Dermis blood vessel endothelial cell (primary cell): ENCODE results near the gene UGP2. TPM values are rescaled to one million over a fixed set of nuclear protein-coding genes. Genes with fewer than 3 reads are reported as not detected.
A peak's percentile ranks its signal among the peaks of the same experiment; 100 is the strongest.
"Not testable (repeated sequence)": the region's sequence is repeated elsewhere in the genome, so short reads cannot be mapped to it uniquely, and the experiment has no call there.

ENCODE experiments used
- DNase-seq: peaks from one replicate; pipeline ENCODE4 v3.0.0; 2010
- total RNA-seq: library from RNA; depleted of rRNA; stranded (reverse); fragments of >200 nt; gene quantifications from 2 replicates; pipeline ENCODE4 v1.2.3, GENCODE V29; 2014

UGP2 gene
- total RNA-seq, 1 donor from 2014 or later, result 149 TPM

DNA sequence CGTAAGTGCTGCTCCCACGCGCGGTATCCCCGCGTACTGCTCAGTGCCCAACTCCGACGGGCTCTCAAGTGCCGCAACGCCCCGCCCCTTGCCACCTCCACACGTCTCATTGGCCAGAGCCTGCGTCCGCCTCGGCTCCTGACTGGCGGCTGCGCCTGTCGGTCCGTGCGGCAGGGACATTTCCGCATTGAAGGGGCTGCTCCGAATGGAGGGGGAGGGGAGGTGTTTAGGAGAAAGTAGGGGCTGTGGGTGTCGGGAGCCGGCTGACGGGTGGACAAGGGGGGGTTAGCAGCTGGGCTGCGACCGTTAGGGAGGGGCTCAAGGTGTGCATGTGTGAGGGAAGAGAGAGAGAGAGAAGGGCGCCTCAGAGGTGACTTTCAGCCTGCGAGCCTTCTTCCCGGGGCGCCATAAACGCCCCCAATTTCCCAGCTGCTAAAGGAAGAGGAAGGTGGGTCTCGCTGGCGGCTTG is 877 bp upstream of the UGP2 start:
- peak; percentile 99 for DNase-seq

DNA sequence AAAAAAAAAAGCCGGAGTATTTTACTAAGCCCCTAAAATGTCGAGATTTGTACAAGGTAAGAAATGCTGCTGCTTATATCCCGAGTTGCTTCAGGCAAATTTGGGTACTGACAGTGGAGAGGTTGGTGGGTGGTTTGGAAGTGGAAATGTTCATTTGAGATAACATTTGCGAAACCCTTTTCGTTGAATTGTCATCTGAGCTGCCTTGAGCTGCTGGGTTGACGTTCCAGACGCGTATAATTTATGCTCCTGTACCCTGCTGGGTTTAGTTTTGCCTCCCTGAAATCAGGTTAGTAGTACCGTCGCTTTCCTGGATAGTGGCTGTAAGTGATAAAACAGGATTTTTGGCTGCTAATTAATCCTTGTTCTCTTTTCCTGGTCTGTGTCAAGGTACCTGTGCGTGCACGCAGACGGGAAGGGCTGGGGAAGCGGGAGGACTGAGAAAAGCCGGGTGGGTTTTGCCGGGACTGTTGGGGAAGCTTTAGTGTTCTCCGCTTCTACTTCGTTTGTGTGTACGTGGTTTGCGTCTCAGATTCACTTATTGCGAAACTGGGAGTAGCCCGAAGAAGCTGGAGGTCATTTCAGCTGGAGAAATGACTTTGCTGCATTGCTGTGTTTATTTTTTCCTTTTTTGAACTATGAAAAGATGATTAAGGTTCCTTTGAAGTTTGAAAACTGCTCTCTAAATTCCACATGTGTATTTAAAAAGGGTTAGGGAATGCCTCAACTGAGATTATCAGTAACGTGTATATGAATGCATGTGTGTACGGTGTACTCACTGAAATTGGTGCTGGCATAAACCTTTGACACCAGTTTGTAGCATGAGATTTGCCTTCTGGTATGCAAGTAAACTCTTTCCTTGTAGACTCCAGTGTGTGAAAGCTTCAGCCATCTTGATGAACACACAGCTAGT is 709 bp downstream of the UGP2 start:
- DNase-seq, result peak; percentile 39

GRCh38 chr2:63843093-63843492 is 1.4 kb downstream of the UGP2 start:
- no peak for DNase-seq

DNA sequence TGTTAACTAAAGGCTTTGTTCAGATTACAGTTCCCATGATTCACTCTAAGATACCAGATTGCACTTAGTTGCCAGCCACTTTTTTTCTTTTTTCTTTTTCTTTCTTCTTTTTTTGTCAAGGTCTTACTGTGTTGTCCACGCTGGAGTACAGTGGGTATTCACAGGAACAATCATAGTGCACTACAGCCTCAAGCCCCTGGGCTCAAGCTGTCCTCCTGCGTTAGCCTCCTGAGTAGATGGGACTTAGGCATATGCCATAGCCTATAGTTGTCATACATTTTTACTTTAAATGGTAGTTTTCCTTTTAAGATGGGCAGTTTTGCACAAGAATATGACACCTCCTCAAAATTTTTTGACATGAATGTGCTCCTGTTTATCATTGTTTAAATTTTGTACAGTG is 2.1 kb downstream of the UGP2 start:
- no peak for DNase-seq

DNA sequence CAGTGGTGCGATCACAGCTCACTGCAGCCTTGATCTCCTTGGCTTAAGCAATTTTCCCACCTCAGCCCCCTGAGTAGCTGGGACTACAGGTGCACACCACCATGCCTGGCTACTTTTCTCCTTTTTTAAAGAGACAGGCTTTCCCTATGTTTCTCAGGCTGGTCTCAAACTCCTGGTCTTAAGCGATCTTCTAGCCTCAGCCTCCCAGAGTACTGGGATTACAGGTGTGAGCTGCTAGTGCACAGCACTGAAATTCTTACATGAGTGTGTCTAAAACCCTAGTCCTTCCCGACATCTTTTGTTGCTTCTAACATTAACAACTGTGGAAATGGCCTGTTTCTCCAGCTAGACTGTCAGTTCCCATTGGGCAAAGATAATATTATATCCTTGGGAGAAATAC is 2.9 kb downstream of the UGP2 start:
- no peak for DNase-seq

GRCh38 chr2:63845866-63846265 is 4.2 kb downstream of the UGP2 start:
- no peak for DNase-seq

DNA sequence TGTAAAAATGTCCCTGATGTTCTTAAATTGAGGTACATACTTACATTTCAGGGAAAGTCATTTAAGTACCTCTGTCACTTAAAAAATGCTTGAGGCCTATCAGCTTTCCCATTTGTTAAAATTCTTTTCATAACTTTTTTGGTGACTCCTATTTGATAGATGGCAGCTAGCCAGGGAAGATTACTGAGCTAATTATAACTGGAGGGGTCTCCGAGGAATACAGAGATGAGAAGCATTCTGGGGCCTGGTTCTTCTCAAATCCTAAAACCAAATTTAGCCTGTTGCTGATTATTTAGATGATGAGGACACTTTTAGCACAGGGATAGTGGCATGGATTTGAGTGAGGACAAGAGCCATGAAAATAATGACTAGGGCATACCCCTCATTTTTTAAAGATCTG is 4.8 kb downstream of the UGP2 start:
- DNase-seq, result no peak

DNA sequence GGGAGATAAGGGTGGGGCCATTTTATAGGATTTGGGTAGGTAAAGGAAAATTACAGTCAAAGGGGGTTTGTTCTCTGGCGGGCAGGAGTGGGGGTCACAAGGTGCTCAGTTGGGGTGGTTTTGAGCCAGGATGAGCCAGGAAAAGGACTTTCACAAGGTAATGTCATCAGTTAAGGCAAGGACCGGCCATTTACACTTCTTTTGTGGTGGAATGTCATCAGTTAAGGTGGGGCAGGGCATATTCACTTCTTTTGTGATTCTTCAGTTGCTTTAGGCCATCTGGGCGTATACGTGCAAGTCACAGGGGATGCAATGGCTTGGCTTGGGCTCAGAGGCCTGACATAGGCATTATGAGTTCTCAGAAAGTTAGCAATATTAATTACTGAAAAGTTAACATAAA is 5.9 kb downstream of the UGP2 start:
- not testable (repeated sequence) for DNase-seq

- no peak for DNase-seq
These were observed 7.9 kb downstream of the UGP2 start for GRCh38 chr2:63849381-63850203.

- no peak for DNase-seq
These were observed 8.5 kb downstream of the UGP2 start for GRCh38 chr2:63850204-63850571.

- DNase-seq, result no peak
These were observed 9.0 kb downstream of the UGP2 start for GRCh38 chr2:63850649-63851048.

- DNase-seq, result no peak
These were observed 10.1 kb downstream of the UGP2 start for GRCh38 chr2:63851691-63852311.

DNA sequence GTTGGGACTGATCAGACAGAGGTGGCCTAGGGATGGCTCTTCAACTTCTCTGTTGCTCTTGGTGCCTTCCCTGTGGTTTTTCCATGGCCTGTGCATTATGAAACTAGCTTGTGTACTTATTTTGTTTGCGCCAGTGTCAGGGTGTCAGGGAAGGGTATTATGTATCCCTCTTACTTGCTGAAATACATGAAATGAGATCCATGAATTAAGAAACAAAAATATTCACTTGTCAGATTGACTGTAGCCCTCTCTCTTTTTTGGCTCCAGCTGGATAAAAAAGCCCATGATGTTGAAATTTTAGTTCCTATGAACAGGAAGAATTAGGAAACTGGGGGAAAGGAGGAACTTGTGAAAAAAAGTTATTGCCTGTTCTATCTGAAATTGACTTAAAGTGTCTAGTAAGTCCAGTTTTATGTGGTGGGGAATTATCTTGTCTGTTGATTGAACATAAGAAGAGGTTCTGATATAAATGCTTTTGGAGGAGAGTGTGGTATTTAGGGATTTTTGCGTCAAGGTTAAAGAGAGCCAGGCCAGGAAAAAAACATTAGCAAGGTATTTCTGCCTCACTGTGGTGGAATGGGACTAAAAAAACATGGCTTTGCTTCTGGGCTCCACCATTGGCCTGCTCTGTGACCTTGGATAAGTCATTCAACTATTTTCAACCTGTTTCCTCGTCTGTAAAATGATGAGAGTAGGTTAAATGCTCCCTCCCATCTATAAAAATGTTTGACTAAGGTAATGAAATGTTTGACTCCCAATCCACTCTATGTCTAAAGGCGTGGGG is 12.0 kb downstream of the UGP2 start:
- no peak for DNase-seq

GRCh38 chr2:63855418-63856302 is 14.0 kb downstream of the UGP2 start:
- no peak for DNase-seq

DNA sequence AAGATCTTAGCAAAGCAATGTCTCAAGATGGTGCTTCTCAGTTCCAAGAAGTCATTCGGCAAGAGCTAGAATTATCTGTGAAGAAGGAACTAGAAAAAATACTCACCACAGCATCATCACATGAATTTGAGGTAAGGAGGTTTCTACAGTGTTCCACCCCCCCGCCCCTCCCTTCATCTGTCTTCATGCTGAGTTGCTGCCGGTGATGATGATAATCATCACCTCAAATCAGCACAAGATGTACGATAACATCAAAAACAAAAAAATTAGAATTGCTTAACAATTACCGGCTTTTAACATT is 14.6 kb downstream of the UGP2 start:
- no peak for DNase-seq

DNA sequence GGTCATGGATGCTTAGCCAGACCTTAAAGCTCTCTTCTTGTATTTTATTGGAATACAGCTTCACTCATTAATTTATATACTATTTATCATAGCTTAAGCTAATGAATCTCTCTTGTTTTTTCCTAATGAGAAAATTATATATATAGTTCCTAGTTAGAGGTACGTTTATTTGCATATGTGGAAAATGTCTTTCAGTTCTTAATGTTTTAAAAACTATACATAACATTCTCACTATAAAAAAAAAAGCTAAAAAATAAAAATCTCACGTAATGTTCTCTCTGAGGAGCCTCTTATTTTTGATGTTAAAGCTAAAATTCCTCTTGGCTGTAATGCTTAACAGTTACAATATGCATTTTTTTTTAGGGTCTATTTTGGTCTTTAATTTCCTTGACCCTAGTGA is 16.6 kb downstream of the UGP2 start:
- no peak for DNase-seq

DNA sequence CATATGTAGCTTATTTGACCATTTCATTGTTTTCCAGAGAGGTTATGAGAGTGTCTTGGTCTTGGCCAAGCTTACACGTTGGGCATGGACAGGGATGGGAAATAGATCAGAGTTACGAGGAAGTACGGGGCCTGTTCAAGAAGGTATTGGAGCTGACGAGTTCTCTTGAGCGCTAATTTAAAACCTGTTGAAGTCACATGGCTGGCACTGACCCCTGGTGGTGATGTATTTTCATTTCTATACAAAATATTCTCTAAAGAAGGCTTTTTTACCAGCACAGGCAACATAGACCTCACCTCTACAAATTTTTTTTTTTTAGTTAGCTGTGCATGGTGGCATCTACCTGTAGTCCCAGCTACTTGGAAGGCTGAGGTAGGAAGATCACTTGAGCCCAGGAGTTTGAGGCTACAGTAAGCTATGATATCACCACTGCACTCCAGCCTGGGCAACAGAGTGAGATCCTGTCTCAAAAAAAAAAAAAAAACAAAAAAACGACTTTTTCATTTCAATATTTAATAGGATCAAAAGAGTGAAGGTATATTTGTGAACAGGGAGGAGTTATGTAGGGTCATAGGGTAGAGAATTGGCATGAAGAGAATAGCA is 19.6 kb downstream of the UGP2 start:
- DNase-seq, result peak; percentile 81

- no peak for DNase-seq
These were observed 21.1 kb downstream of the UGP2 start for GRCh38 chr2:63862806-63863205.

DNA sequence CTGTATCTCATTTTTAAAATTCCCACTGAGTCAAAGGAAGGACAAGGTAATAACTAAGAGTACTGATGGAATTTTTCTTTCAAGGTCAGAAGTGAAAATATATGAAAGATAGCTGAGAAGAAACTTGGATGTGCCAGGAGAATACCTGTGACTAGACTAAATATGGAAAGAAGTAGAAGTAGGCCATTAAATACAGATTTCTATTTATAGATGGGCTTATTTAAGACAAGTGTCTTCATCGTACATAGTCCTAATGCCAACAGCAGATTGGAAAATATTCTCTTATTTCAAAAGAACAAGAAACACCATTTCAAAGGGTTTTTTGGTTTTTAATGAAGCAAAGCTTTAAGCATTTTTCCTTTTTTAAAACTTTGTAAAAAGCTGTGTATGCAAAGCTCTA is 22.0 kb downstream of the UGP2 start:
- DNase-seq, result no peak

DNA sequence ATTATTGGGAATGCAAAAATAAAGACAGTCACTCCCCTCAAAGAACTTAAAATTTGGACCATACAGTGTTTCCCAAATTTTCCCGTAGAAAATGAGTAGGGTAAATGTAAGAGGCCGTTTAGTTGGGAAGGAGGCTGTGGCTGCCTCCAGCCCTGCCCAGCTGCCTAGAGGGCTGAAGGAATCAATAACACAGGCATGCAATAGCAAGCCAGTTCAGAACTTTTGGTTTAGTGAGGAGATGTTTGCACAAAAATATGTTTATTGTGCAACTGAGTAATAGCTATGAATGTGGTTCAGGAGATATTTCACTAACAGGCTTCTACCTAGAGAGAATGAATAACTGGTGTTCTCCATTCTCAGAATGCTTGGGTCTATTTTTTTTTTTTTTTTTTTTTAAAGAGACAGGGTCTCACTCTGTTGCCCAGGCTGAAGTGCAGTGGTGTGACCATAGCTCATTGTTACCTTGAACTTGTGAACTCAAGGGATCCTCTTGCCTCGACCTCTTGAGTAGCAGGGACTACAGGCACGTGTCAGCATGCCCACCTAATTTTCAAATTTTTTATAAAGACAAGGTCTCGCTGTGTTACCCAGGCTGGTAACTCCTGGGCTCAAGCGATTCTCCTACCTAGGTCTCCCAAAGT is 23.6 kb downstream of the UGP2 start:
- no peak for DNase-seq
